Body of pancreas (tissue), 4 donors: ENCODE data around the gene USHBP1. TPM values are rescaled to one million over a fixed set of nuclear protein-coding genes. Genes with fewer than 3 reads are reported as not detected.
A peak's percentile ranks its signal among the peaks of the same experiment; 100 is the strongest.
"Not testable (repeated sequence)": the region's sequence is repeated elsewhere in the genome, so short reads cannot be mapped to it uniquely, and the experiment has no call there.

Source experiments
- ATAC-seq: fragments of 150-250 bp; one replicate; pipeline ENCODE4 v1.9.1; 2016
- DNase-seq, 4 donors: peaks; one replicate each; pipeline ENCODE4 v3.0.0-alpha.2; 2019
- H3K27ac ChIP-seq, 4 donors: fragments of 200-600 bp; sonication (generic); 1 replicate in 3 of 4; 2 replicates in 1 of 4; pipeline versions ENCODE4 v1.5.1 to v1.6.1; 2016 to 2019; ENCODE audit warnings: mild to moderate bottlenecking in 1 of 4, mixed read lengths in 1 of 4, moderate library complexity in 1 of 4
- H3K27me3 ChIP-seq, 2 donors: fragments of 200-600 bp; sonication (generic); one replicate each; pipeline ENCODE4 v1.6.0; 2016; ENCODE audit warnings: mild to moderate bottlenecking in 1 of 2
- H3K36me3 ChIP-seq, 2 donors: fragments of 200-600 bp; sonication (generic); replicated peaks in 1 of 2; 2 replicates each; pipeline ENCODE4 v1.5.1; 2016; ENCODE audit warnings: low read depth in 2 of 2; ENCODE audit not compliant: insufficient read depth in 1 of 2
- H3K4me1 ChIP-seq: fragments of 200-600 bp; sonication (generic); one replicate; pipeline ENCODE4 v1.6.0; 2016
- H3K4me3 ChIP-seq, 2 donors: fragments of 200-600 bp; sonication (generic); 1 replicate in 1 of 2; 2 replicates in 1 of 2; pipeline ENCODE4 v1.5.1; 2016 to 2019
- H3K9me3 ChIP-seq, 3 donors: fragments of 200-600 bp; sonication (generic); 1 replicate in 2 of 3; 2 replicates in 1 of 3; pipeline ENCODE4 v1.5.1; 2016
- CTCF ChIP-seq, 7 experiments: fragments of 450-650 bp in 4 of 7; fragments of 200-600 bp in 3 of 7; sonication (generic) in 3 of 7; IDR thresholded peaks; one replicate each; pipeline ENCODE4 v1.5.1; 2016 to 2019; ENCODE audit warnings: antibody characterized with exemption in 7 of 7
- POLR2A ChIP-seq, 3 donors: fragments of 450-650 bp; IDR thresholded peaks; one replicate each; pipeline ENCODE4 v1.6.1; 2016; ENCODE audit warnings: antibody characterized with exemption in 3 of 3, mild to moderate bottlenecking in 2 of 3
- WGBS, 2 donors: methylation state at CpG; one replicate each; pipeline ENCODE4 v1.1.5; 2017; 5-methylcytosine and 5-hydroxymethylcytosine counted together
- intact Hi-C: fragments of 100-400 bp; cut with DNase I; formaldehyde crosslinking; loops from one replicate; pipeline ENCODE4 v1.15.1; 2023
- total RNA-seq, 2 donors: library from RNA; depleted of rRNA; stranded (reverse); fragments of >200 nt; gene quantifications; one replicate each; pipeline ENCODE4 v1.1.0, GENCODE V29; 2016

The USHBP1 gene
- total RNA-seq, 2 donors from 2014 or later, result 9.2 to 10.4 TPM

DNA sequence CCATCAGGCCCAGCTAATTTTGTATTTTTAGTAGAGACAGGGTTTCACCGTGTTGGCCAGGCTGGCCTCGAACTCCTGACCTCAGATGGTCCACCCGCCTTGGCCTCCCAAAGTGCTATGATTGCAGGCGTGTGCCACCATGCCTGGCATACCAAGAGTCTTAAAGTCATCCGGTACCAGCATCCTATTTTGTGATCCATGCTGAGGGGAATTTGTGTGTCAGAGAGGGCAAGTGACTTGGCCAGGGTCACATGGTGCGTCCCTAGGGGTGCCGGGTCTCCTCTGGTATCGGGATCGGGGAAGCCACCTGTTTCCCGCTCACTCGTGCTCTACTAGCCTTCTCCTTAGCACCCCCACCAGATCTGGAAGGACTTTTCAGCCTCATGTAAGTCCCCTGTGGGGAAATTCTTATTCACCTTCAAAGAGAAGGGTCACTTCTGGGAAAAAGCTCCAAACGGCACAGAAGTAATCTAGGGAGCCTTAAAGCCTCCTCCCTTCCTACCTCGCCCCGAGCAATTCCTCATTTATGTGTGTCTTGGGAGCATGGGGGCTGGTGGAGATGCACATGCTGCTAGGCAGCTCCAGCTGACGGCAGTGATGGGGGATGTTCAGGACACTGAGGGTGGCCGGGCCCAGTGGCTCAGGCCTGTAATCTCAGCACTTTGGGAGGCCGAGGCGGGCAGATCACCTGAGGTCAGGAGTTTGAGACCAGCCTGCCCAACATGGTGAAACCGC, 11.1 kb upstream of the USHBP1 start:
- intact Hi-C loops, result no loop called here
- Histone ChIP-seq H3K27me3 (no peaks in the 10 kb centered on the region), H3K4me1 (no peaks in the 10 kb centered on the region), H3K9me3 (no peaks in the 10 kb centered on the region), H3K4me3 (no peak overlapping the region), H3K36me3 (peaks cover 0 to 26% of the 10 kb centered on the region in 2 donors), H3K27ac (no peak overlapping the region)
- WGBS, 2 donors, result 89 to 96% methylated on average over 12 to 19 of the region's 19 CpGs
- TF ChIP-seq POLR2A (IDR thresholded peaks at IDR 0.05), result no peak
- TF ChIP-seq CTCF (IDR thresholded peaks at IDR 0.05), result no peak
- DNase-seq (no peak), ATAC-seq (no peak)

GRCh38 chr19:17274892-17275291, 10.3 kb upstream of the USHBP1 start:
- WGBS, 2 donors, result 92 to 98% methylated on average over 3 of the region's 3 CpGs
- DNase-seq, H3K4me1 ChIP-seq, H3K4me3 ChIP-seq, ATAC-seq, H3K27ac ChIP-seq, H3K9me3 ChIP-seq, intact Hi-C loops, H3K27me3 ChIP-seq: not testable (repeated sequence)
- H3K36me3 ChIP-seq, result peaks cover 0 to 26% of the 10 kb centered on the region in 2 donors

DNA sequence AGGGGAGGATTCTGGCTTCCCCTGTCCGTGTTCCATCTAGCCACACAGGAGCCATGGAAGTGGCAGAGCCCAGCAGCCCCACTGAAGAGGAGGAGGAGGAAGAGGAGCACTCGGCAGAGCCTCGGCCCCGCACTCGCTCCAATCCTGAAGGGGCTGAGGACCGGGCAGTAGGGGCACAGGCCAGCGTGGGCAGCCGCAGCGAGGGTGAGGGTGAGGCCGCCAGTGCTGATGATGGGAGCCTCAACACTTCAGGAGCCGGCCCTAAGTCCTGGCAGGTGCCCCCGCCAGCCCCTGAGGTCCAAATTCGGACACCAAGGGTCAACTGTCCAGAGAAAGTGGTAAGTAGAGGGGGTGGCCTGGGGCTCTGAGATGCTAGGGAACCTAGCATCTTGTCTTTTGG, 4.2 kb upstream of the USHBP1 start:
- Histone ChIP-seq H3K4me1 (peaks cover 13% of the 10 kb centered on the region), H3K4me3 (no peak overlapping the region), H3K36me3 (peaks cover 0 to 8% of the 10 kb centered on the region in 2 donors), H3K9me3 (no peaks in the 10 kb centered on the region), H3K27me3 (no peaks in the 10 kb centered on the region), H3K27ac (no peak overlapping the region)
- TF ChIP-seq POLR2A (IDR thresholded peaks at IDR 0.05) (no peak), CTCF (IDR thresholded peaks at IDR 0.05) (no peak)
- 86 to 88% methylated on average over 11 to 13 of the region's 13 CpGs for WGBS, 2 donors
- DNase-seq (no peak), ATAC-seq (no peak)
- intact Hi-C loops, result no loop called here

DNA sequence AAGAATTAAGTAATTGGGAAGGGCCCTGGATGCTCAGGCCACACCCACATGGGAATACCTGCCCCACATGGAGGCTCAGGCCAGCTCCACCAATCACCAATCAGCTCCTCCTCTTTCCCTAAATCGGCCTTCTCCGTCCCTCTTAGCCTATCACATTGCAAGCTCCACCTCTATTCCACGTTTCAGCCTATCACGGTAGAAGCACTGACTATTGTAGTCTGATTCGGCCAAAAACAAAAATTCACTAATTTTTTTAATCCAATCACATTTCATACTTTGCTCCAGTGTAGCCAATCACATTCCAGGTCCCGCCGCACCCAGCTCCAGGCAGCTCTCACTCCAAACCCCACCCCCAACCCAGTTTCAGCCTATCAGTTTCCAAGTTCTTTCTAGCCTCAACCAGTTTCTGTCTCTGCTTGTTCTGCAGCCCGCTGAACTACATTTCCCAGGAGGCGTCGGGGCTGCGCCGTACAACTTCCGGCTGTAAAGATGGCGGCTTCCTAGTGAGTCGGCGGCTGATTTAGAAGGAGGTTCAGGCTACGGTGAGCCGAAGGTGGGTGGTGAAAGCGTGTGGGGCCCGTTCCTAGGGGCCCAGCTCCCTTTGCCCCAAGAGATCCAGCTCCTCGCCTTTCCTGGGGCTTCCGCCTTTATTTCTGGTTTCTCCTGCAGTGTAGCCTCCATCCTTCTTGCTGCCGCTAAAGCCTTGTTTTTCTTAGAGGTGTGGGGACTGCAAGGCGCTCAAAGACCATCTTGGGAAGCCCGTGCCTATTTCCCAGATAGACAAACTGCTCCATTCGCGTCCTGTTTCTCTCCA, 2.6 kb upstream of the USHBP1 start, which contains the start of gene BABAM1:
TSS of gene BABAM1 (plus strand) at position 469 of the 814 bp plus-strand sequence. CDS start 1,364 bp downstream, outside the sequence.
- peak; percentile 98 for ATAC-seq
- TF ChIP-seq CTCF (IDR thresholded peaks at IDR 0.05) (peak in 2 of 7 experiments; percentile 0 to 1), POLR2A (IDR thresholded peaks at IDR 0.05) (peak in 2 of 3 donors; percentile 45 to 51)
- no peaks in the 10 kb centered on the region for H3K27me3 ChIP-seq
- peaks cover 0 to 5% of the 10 kb centered on the region in 2 donors for H3K36me3 ChIP-seq
- DNase-seq, result peak; percentile 95 to 99 (median 96)
- H3K4me1 ChIP-seq, result peaks cover 13% of the 10 kb centered on the region
- 1% methylated on average over 20 to 27 of the region's 27 CpGs for WGBS, 2 donors
- H3K4me3 ChIP-seq, result peak within 1 kb of the TSS; percentile 64 to 69
- peak within 1 kb of the TSS in 3 of 4 donors; percentile 29 to 72 (median 71) for H3K27ac ChIP-seq
- intact Hi-C loops, result no loop called here
- H3K9me3 ChIP-seq, result no peaks in the 10 kb centered on the region

DNA sequence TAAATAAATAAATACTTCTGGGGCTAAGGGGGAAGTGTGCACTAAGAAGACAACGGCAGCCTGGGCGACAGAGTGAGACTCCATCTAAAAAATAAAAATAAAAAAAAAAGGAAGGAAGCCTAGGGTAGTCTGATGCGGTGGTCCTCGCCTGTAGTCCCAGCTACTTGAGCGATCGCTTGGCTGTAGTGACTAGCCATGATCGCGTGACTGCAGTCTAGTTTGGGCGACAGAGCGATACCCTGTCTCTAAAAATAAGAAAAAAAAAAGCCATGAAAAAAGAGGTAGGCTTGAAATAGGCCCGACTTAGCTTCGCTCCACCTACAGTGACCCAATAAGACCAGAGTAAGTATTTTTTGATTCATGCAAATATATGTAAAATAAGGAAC, 2.0 kb upstream of the USHBP1 start:
- Histone ChIP-seq H3K27me3 (no peaks in the 10 kb centered on the region), H3K9me3 (no peaks in the 10 kb centered on the region), H3K4me1 (peaks cover 13% of the 10 kb centered on the region), H3K27ac (peak overlapping the region in 3 of 4 donors; percentile 29 to 72 (median 71)), H3K4me3 (no peak overlapping the region), H3K36me3 (peaks cover 0 to 5% of the 10 kb centered on the region in 2 donors)
- intact Hi-C loops, result no loop called here
- DNase-seq (no peak), ATAC-seq (no peak)
- TF ChIP-seq POLR2A (IDR thresholded peaks at IDR 0.05) (no peak), CTCF (IDR thresholded peaks at IDR 0.05) (no peak)
- 62 to 80% methylated on average over 12 of the region's 12 CpGs for WGBS, 2 donors
